NCI-H1048 (cell line): ENCODE measurements around the gene STYXL1.
"Not testable (repeated sequence)": the region's sequence is repeated elsewhere in the genome, so short reads cannot be mapped to it uniquely, and the experiment has no call there.

Experiments
- DNase-seq: peaks from one replicate; lab custom pipeline; 2025; lab: John Stamatoyannopoulos, UW

Gene STYXL1

GRCh38 chr7:76047811-76048667 is at the start of gene STYXL1, which contains the start of gene MDH2:
Gene STYXL1 (minus strand): TSS chr7:76048000. CDS start chr7:76030523, 17,477 bp downstream.
Gene MDH2 (plus strand): TSS chr7:76048106. CDS start chr7:76048161, 55 bp downstream.
- peak; percentile 69 for DNase-seq

- no peak for DNase-seq
Measured at GRCh38 chr7:76095908-76096307, 48.1 kb upstream of the STYXL1 start.

- not testable (repeated sequence) for DNase-seq
Measured at GRCh38 chr7:76094326-76094725, 46.5 kb upstream of the STYXL1 start.

- not testable (repeated sequence) for DNase-seq
Measured at GRCh38 chr7:76093531-76093930, 45.7 kb upstream of the STYXL1 start.

GRCh38 chr7:76091506-76091905 is 43.7 kb upstream of the STYXL1 start:
- no peak for DNase-seq

- DNase-seq, result no peak
Measured at GRCh38 chr7:76089865-76090475, 42.2 kb upstream of the STYXL1 start.

GRCh38 chr7:76087362-76087791 is 39.6 kb upstream of the STYXL1 start:
- DNase-seq, result not testable (repeated sequence)

- DNase-seq, result no peak
Measured at GRCh38 chr7:76086070-76086469, 38.3 kb upstream of the STYXL1 start.

GRCh38 chr7:76084115-76084514 is 36.3 kb upstream of the STYXL1 start:
- not testable (repeated sequence) for DNase-seq

- no peak for DNase-seq
Measured at GRCh38 chr7:76080204-76080603, 32.4 kb upstream of the STYXL1 start.

GRCh38 chr7:76077435-76077834 is 29.6 kb upstream of the STYXL1 start:
- DNase-seq, result no peak

GRCh38 chr7:76076995-76077394 is 29.2 kb upstream of the STYXL1 start:
- no peak for DNase-seq

GRCh38 chr7:76074972-76075370 is 27.2 kb upstream of the STYXL1 start:
- no peak for DNase-seq

GRCh38 chr7:76074306-76074971 is 26.6 kb upstream of the STYXL1 start:
- DNase-seq, result no peak

GRCh38 chr7:76073335-76073990 is 25.7 kb upstream of the STYXL1 start:
- no peak for DNase-seq

- no peak for DNase-seq
Measured at GRCh38 chr7:76072243-76073148, 24.7 kb upstream of the STYXL1 start.

- DNase-seq, result no peak
Measured at GRCh38 chr7:76071316-76072242, 23.8 kb upstream of the STYXL1 start.

GRCh38 chr7:76069238-76069638 is 21.4 kb upstream of the STYXL1 start:
- no peak for DNase-seq

- no peak for DNase-seq
Measured at GRCh38 chr7:76066716-76067503, 19.1 kb upstream of the STYXL1 start.
